ENCODE measurements around the gene PNPT1.

PNPT1 gene

DNA sequence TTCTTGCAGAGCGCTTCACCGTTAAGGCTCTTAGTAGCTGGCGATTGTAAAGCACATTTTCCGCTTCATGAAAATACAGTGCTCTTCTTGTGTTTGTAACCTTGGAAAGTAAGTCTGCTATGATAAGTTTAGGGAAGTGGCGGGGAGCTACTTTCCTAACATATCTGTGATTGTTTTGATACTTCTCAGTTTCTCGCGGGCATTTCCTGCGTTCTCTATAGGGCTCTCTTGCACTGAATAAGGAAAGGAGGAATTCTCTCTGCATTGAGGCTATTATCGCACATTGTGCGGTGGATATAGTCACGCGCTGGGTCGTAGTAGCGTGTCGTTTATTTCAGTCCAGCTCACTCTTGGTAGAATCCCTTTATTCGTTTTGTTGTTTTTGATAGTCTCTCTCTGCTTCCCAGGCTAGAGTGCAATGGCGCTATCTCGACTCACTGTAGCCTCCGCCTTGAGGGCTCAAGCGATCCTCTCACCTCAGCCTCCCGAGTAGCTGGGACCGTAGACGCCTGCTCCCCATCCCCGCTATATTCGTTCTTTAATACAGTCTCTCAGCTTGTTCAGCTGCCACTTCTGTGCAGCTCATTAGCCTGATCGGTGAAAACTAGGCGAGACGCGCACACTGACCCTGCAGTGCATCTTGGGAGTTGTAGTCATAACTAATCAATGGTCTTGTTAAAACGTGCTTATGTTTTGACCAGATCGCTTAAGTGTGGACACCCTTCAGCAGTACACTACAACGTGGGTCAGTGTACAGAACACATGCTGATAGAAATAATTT is 75.2 kb downstream of the PNPT1 start:
- TF ChIP-seq, protein P1, sequence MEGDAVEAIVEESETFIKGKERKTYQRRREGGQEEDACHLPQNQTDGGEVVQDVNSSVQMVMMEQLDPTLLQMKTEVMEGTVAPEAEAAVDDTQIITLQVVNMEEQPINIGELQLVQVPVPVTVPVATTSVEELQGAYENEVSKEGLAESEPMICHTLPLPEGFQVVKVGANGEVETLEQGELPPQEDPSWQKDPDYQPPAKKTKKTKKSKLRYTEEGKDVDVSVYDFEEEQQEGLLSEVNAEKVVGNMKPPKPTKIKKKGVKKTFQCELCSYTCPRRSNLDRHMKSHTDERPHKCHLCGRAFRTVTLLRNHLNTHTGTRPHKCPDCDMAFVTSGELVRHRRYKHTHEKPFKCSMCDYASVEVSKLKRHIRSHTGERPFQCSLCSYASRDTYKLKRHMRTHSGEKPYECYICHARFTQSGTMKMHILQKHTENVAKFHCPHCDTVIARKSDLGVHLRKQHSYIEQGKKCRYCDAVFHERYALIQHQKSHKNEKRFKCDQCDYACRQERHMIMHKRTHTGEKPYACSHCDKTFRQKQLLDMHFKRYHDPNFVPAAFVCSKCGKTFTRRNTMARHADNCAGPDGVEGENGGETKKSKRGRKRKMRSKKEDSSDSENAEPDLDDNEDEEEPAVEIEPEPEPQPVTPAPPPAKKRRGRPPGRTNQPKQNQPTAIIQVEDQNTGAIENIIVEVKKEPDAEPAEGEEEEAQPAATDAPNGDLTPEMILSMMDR (IDR thresholded peaks at IDR 0.05; ENCODE audit: borderline replicate concordance, insufficient read depth, low read depth, low read length) = no peak
- H3K4me3 ChIP-seq (ENCODE audit: low read depth, low read length) = peak overlapping the region; percentile 67

DNA sequence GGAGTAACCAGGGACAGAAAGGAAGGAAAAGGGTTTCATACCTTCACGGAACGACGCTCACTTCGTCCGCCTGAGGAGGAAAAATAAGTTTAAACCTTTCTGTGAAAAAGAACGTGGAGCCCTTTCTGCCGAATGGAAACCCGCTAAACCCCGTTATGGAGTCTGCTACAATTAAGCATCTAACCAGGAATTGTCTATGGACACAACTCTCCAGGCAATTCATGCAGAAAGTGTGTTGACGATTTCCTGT is 75.7 kb downstream of the PNPT1 start:
- H3K4me3 ChIP-seq (ENCODE audit: low read depth, low read length) = peak overlapping the region; percentile 67
- TF ChIP-seq, protein P1 (IDR thresholded peaks at IDR 0.05; ENCODE audit: borderline replicate concordance, insufficient read depth, low read depth, low read length) = no peak

DNA sequence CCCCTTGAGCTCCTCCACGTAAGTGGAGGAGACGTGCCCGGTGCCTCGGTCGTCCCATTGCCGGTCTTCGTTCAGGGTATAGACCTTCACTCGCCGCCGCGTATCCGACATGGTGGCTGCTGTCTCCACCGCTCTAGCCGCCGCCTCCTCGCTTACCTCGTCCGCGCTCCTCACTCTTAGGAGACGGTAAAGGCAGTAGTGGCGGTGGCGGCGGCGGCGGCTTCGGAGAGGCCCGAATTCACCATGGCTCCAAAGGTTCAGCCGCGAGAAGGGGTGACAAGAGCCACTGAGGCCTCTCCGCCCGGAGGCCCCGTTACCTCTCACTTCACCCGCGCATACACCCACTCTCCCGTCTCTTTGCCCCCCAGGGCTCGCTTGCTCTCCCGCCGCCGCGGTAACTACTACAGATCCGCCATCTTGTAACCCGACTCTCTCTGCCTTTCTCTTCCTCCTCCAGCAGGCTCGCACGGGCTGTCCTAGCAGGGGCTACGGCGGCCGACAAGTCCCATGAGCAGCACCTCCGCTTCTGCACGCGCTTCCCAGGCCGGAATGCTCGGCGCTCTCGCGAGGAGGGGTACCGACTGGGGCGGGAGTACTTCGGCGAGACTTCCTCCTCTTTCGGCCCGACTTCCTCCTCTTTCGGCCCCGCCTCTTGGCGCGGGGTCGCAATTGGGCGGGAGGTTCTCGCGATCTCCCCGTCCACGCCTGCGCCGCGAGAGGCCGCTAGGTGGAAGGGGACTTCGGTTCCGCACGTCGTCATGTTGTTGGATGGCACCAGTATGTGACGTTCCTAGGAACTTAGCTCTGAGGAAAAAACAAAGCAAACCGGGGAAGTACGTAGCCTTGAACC is 76.2 kb downstream of the PNPT1 start, which contains the start of gene PPP4R3B:
PPP4R3B (minus strand) TSS at position 448 of the 850 bp plus-strand sequence; CDS start at position 111, 337 bp downstream.
- H3K4me3 ChIP-seq (ENCODE audit: low read depth, low read length) = peak within 1 kb of the TSS; percentile 86
- TF ChIP-seq, protein P1 (IDR thresholded peaks at IDR 0.05; ENCODE audit: borderline replicate concordance, insufficient read depth, low read depth, low read length) = peak; percentile 35; the same call in 1 of the 2 replicates

DNA sequence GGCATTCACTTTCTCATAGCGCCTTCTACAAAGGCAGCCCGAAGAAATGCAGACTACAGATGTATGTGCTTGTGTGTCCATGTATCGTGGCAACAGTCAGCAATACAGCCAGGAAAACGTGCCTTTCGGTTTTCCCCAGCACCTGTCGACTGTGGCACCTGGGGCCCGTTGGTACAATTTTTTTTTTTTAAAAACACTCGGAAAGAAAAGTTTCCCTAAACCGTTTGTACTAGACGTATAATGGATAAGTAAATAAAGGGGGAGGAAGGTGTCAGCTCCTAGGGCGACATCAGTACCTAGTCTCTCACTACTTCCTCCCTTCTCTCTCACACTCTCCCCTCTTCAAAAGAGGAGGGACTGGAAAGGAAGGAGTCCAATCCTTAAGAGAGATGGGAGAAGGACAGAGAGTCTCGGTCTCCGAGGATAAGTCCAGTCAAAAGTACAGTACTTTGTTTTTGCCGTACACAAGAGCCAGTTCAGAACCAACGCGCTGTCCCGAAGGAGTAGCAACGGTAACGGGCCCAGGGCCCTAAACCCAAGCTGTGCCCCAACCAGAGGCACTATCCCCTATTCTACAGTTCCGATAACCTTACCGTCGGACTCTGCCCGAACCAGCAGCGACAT is 77.0 kb downstream of the PNPT1 start:
- peak overlapping the region; percentile 86 for H3K4me3 ChIP-seq (ENCODE audit: low read depth, low read length)
- TF ChIP-seq, protein P1 (IDR thresholded peaks at IDR 0.05; ENCODE audit: borderline replicate concordance, insufficient read depth, low read depth, low read length) = no peak

DNA sequence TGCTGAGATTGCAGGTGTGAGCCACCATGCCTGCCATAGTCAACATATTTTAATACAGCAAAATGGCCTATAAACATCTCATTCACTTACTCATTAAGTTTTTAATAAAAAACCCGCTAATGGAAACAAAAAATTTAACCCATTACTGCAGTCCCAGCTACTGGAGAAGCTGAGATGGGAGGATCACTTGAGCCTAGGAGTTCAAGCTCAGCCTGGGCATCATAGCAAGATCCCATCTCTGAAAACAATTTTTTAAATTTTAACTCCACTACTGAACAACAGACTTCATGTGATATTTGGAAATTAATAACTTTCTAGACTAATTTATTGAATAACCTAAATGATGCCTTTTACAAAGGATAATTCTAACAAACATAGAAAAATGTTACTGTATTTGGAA is 81.6 kb downstream of the PNPT1 start:
- TF ChIP-seq, protein P1 (IDR thresholded peaks at IDR 0.05; ENCODE audit: borderline replicate concordance, insufficient read depth, low read depth, low read length) = no peak
- H3K4me3 ChIP-seq (ENCODE audit: low read depth, low read length) = no peak overlapping the region

DNA sequence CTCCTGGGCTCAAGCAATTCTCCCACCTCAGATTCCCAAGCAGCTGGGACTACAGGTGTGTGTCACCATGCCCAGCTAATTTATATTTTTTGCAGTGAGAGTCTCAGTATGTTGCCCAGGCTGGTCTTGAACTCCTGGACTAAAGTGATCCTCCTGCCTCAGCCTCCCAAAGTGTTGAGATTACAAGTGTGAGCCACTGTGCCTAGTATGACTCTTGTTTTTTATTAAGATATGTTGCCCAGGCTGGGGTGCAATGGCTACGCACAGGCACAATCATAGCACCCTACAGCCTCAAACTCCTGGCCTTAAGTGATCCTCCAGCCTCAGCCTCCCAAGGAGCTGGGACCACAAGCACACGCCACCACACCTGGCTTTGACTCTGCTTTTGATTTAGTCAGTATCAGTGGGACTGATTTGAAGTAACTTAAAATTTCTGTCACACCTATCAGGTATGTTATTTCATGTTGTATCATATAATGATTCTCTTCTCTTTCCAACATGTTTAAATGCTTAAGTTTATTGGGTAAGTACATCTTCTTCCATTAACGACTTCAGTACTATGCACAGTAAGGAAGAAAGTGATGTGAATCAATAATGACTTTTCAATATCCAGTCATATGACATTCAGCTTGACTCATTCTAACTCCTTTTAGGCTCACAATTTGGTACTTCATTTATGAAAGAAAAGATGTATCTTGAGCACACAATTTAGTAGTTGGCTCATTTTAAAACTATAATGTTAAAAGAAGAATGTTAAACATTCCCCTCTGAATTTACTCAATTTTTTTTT is 82.5 kb downstream of the PNPT1 start:
- TF ChIP-seq, protein P1 (IDR thresholded peaks at IDR 0.05; ENCODE audit: borderline replicate concordance, insufficient read depth, low read depth, low read length) = no peak
- no peak overlapping the region for H3K4me3 ChIP-seq (ENCODE audit: low read depth, low read length)
